ENCODE results near the gene SQSTM1. TPM values are rescaled to one million over a fixed set of nuclear protein-coding genes. Genes with fewer than 3 reads are reported as not detected.

The SQSTM1 gene
- total RNA-seq, 1 experiment from 2014 or later = 78.5 TPM

DNA sequence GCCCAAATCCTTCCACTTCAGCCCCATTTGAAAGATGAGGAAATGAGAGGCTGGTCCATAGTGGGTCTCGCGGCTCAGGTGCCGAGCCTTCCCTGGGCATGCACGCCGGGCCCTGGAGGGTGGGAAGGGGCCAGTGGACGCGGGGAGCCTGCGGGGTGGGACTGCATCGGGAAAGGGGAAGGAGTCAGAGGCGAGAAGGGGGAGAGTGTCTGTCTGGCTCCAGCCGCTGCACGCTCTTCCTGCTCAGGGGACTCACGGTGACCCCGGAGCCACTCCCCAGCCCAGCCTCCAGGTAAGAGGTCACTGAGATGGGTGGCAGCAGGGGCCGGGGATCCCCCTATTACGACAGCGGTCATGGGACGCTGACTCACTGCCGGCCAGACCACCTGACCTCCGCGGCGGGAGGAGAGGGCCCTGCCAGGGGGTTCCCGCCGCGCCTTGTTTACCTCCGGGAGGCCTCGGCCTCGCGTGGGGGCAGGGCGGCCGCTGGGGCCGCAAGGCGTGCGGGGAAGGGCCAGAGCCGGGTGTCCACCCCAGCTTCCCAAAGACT, 1.9 kb upstream of the SQSTM1 start (continued):
- TF ChIP-seq, protein P1, sequence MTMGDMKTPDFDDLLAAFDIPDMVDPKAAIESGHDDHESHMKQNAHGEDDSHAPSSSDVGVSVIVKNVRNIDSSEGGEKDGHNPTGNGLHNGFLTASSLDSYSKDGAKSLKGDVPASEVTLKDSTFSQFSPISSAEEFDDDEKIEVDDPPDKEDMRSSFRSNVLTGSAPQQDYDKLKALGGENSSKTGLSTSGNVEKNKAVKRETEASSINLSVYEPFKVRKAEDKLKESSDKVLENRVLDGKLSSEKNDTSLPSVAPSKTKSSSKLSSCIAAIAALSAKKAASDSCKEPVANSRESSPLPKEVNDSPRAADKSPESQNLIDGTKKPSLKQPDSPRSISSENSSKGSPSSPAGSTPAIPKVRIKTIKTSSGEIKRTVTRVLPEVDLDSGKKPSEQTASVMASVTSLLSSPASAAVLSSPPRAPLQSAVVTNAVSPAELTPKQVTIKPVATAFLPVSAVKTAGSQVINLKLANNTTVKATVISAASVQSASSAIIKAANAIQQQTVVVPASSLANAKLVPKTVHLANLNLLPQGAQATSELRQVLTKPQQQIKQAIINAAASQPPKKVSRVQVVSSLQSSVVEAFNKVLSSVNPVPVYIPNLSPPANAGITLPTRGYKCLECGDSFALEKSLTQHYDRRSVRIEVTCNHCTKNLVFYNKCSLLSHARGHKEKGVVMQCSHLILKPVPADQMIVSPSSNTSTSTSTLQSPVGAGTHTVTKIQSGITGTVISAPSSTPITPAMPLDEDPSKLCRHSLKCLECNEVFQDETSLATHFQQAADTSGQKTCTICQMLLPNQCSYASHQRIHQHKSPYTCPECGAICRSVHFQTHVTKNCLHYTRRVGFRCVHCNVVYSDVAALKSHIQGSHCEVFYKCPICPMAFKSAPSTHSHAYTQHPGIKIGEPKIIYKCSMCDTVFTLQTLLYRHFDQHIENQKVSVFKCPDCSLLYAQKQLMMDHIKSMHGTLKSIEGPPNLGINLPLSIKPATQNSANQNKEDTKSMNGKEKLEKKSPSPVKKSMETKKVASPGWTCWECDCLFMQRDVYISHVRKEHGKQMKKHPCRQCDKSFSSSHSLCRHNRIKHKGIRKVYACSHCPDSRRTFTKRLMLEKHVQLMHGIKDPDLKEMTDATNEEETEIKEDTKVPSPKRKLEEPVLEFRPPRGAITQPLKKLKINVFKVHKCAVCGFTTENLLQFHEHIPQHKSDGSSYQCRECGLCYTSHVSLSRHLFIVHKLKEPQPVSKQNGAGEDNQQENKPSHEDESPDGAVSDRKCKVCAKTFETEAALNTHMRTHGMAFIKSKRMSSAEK (CRISPR knock-in tag; IDR thresholded peaks at IDR 0.05; ENCODE audit: borderline replicate concordance) = no peak
- TF ChIP-seq PRRX2 (CRISPR knock-in tag; IDR thresholded peaks at IDR 0.05) (no peak), RORB (CRISPR knock-in tag; IDR thresholded peaks at IDR 0.05) (no peak), NR3C1 (CRISPR knock-in tag; conservative IDR thresholded peaks at IDR 0.05; ENCODE audit: low read depth) (no peak), NR1H2 (CRISPR knock-in tag; IDR thresholded peaks at IDR 0.05) (no peak), HMGA2 (CRISPR knock-in tag; IDR thresholded peaks at IDR 0.05) (no peak), MYBL2 (CRISPR knock-in tag; IDR thresholded peaks at IDR 0.05) (no peak), GTF2I (CRISPR knock-in tag; conservative IDR thresholded peaks at IDR 0.05) (no peak), FOXK1 (CRISPR knock-in tag; IDR thresholded peaks at IDR 0.05) (peak; percentile 73)
- TF ChIP-seq, protein P2, sequence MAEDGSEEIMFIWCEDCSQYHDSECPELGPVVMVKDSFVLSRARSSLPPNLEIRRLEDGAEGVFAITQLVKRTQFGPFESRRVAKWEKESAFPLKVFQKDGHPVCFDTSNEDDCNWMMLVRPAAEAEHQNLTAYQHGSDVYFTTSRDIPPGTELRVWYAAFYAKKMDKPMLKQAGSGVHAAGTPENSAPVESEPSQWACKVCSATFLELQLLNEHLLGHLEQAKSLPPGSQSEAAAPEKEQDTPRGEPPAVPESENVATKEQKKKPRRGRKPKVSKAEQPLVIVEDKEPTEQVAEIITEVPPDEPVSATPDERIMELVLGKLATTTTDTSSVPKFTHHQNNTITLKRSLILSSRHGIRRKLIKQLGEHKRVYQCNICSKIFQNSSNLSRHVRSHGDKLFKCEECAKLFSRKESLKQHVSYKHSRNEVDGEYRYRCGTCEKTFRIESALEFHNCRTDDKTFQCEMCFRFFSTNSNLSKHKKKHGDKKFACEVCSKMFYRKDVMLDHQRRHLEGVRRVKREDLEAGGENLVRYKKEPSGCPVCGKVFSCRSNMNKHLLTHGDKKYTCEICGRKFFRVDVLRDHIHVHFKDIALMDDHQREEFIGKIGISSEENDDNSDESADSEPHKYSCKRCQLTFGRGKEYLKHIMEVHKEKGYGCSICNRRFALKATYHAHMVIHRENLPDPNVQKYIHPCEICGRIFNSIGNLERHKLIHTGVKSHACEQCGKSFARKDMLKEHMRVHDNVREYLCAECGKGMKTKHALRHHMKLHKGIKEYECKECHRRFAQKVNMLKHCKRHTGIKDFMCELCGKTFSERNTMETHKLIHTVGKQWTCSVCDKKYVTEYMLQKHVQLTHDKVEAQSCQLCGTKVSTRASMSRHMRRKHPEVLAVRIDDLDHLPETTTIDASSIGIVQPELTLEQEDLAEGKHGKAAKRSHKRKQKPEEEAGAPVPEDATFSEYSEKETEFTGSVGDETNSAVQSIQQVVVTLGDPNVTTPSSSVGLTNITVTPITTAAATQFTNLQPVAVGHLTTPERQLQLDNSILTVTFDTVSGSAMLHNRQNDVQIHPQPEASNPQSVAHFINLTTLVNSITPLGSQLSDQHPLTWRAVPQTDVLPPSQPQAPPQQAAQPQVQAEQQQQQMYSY (CRISPR knock-in tag; IDR thresholded peaks at IDR 0.05) = no peak

DNA sequence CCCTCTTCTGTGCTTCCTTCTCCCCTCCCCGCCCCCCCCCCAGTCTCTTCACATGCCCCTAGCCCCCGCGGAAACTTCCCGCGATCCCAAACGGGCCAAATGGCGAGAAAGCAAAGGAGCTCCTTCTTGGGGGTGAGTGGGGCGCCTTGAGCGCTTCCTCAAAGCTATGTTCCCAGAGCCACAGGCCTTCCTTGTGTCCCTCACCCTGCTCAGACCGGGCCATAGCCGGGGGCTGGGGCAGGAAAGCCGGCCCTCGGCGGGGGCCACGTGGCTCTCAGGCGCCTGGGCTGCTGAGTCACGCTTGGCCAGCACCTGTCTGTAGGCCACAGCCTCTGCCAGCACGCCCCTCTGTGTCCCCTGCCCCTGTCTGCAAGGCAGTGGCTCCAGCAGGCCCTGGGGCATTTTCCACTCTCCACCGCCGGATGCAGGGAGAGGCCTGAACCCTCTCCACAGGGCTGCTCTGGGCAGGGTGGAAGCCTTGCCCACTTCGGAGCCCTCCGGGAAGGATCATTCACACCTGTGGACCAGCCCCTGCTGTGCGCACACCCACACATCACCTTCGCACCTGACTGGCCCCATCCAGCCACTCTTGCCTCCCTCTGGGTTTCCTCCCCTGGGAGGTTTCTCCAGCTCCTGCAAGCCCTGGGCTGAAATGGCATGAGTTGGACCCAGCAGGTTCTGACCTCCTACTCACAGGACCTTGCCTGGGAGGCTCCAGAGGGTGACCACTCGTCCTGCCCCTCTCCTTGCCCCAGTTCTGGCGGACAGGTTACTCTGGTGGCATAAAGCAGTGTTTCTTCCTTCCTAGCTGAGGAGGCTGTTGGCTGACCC, 1.2 kb upstream of the SQSTM1 start:
- peak; percentile 1; the same call in 1 of the 2 replicates for ATAC-seq
- DNase-seq (ENCODE audit: low spot score) = peak; percentile 70
- Mint-ChIP-seq H3K27me3 (ENCODE audit: low read depth) (peaks cover 22% of the 10 kb centered on the region), H3K9me3 (no peaks in the 10 kb centered on the region), H3K4me3 (peak overlapping the region; percentile 59; the same call in 1 of the 2 replicates), H3K27ac (no peak overlapping the region), H3K4me1 (peaks cover 36% of the 10 kb centered on the region), H3K36me3 (peaks cover 13% of the 10 kb centered on the region)
- POLR2A ChIA-PET = interaction anchor here (1.0 to 1.7 kb wide), 2 partner anchors 13 to 87 kb away, joined by 3 to 4 read pairs; partner anchors contain the start of gene MGAT4B
- CTCF ChIA-PET = interaction anchor here (1.0 to 2.5 kb wide), 2 partner anchors 17 to 64 kb away, joined by 3 to 20 read pairs; no protein-coding TSS in a partner anchor
- TF ChIP-seq ZNF423 (CRISPR knock-in tag; IDR thresholded peaks at IDR 0.05) (peak; percentile 7; the same call in 1 of the 2 replicates), ZNF317 (CRISPR knock-in tag; IDR thresholded peaks at IDR 0.05; ENCODE audit: borderline replicate concordance, low read depth) (0 out of 2 replicates have a peak, but pooled peaks have one; percentile 19), CREB1 (CRISPR knock-in tag; IDR thresholded peaks at IDR 0.05) (0 out of 2 replicates have a peak, but pooled peaks have one; percentile 18), ZNF219 (CRISPR knock-in tag; IDR thresholded peaks at IDR 0.05; ENCODE audit: borderline replicate concordance) (0 out of 2 replicates have a peak, but pooled peaks have one; percentile 24), TP53 (CRISPR knock-in tag; IDR thresholded peaks at IDR 0.05) (peak; percentile 68; the same call in 1 of the 2 replicates), FOXJ3 (CRISPR knock-in tag; IDR thresholded peaks at IDR 0.05; ENCODE audit: borderline replicate concordance) (no peak), ZNF138 (CRISPR knock-in tag; conservative IDR thresholded peaks at IDR 0.05) (0 out of 2 replicates have a peak, but pooled peaks have one; percentile 68), SMAD3 (CRISPR knock-in tag; IDR thresholded peaks at IDR 0.05; ENCODE audit: borderline replicate concordance) (peak; percentile 34; the same call in 1 of the 2 replicates), ZNF121 (CRISPR knock-in tag; IDR thresholded peaks at IDR 0.05) (no peak), NFE2L1 (CRISPR knock-in tag; IDR thresholded peaks at IDR 0.05) (peak; percentile 97), ESRRA (CRISPR knock-in tag; IDR thresholded peaks at IDR 0.05; ENCODE audit: borderline replicate concordance) (0 out of 2 replicates have a peak, but pooled peaks have one; percentile 55), TEAD1 (CRISPR knock-in tag; IDR thresholded peaks at IDR 0.05) (no peak)
- TF ChIP-seq, protein P3, sequence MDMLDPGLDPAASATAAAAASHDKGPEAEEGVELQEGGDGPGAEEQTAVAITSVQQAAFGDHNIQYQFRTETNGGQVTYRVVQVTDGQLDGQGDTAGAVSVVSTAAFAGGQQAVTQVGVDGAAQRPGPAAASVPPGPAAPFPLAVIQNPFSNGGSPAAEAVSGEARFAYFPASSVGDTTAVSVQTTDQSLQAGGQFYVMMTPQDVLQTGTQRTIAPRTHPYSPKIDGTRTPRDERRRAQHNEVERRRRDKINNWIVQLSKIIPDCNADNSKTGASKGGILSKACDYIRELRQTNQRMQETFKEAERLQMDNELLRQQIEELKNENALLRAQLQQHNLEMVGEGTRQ (CRISPR knock-in tag; IDR thresholded peaks at IDR 0.05) = peak; percentile 4; the same call in 1 of the 2 replicates
- TF ChIP-seq, protein P4, sequence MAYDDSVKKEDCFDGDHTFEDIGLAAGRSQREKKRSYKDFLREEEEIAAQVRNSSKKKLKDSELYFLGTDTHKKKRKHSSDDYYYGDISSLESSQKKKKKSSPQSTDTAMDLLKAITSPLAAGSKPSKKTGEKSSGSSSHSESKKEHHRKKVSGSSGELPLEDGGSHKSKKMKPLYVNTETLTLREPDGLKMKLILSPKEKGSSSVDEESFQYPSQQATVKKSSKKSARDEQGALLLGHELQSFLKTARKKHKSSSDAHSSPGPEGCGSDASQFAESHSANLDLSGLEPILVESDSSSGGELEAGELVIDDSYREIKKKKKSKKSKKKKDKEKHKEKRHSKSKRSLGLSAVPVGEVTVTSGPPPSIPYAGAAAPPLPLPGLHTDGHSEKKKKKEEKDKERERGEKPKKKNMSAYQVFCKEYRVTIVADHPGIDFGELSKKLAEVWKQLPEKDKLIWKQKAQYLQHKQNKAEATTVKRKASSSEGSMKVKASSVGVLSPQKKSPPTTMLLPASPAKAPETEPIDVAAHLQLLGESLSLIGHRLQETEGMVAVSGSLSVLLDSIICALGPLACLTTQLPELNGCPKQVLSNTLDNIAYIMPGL (CRISPR knock-in tag; IDR thresholded peaks at IDR 0.05) = peak; percentile 49; the same call in 1 of the 2 replicates

Measured in WTC11 (cell line).